GM21737 (cell line): ENCODE results near the gene CANX.

ENCODE experiments used
- ATAC-seq: cut with Tn5 transposase; IDR thresholded peaks from one replicate; pipeline ENCODE4 v1.9.1; 2021; ENCODE audit warnings: mild to moderate bottlenecking, moderate library complexity; ENCODE audit not compliant: unreplicated experiment

The CANX gene

DNA sequence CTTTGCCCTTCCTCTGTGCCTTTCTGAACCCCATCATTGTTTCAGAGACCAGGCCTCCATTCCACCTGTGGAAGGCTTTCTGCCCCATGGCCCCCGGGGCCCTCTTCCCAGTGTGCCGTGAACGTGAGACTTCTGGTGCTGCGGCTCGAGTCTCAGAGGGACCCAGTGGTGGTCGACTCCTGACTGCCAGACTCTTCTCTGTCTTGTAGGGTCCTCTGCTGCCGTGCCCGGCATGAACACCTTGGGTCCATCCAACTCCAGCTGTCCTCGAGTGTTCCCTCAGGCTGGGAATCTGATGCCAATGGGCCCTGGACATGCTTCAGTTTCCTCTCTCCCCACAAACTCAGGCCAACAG is 74.9 kb downstream of the CANX start:
- ATAC-seq = no peak

DNA sequence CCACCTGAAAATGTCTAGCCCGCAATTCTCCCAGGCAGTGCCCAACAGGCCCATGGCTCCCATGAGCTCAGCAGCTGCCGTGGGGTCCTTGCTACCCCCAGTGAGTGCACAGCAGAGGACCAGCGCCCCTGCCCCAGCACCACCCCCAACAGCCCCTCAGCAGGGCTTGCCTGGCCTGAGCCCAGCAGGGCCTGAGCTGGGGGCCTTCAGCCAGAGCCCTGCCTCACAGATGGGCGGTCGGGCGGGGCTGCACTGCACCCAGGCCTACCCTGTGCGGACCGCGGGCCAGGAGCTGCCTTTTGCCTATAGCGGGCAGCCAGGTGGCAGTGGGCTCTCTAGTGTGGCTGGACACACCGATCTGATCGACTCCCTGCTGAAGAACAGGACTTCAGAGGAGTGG is 75.7 kb downstream of the CANX start:
- no peak for ATAC-seq

DNA sequence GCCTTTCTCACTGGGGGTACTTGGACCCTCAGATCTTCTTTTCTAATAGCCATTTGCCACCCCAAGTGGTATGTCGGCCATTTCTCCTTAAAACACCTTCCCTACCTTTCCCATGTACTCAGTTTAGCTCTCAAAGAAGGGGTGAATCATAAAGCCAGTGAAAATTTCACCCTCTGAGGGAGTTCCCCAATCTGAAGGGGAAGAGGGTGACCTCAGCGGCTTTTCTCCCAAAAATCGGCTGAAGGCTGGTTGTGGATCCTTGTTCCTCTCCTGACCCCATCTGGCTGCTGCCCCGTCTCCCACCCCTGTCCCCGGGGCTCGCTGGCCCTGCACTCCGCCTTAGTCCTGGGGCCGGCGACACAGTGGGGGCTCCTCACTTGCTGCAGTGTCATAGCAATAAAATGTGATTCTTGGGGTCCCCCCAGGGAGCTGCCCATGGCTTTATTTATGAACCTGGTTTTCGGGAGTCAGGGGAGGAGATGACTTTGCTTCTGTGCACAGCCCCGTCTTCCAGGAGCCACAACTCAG is 77.7 kb downstream of the CANX start:
- no peak for ATAC-seq

DNA sequence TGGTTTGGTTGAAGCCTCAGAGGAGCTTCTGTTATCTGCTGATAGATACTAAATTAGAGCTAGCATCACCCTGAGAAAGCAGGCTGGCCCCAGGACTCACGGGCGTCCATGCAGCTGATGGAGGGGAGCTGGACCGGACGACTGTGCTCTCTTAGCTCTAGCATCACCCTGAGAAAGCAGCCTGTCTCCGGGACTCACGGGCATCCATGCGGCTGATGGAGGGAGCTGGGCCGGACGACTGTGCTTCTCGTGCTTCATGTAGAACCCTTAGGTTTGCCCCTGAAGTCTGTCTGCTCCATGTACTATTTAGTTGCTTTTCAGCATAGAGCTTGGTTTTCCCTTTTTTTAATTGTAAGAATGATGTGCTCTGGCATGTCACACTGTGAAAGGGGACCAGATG is 78.7 kb downstream of the CANX start:
- no peak for ATAC-seq

DNA sequence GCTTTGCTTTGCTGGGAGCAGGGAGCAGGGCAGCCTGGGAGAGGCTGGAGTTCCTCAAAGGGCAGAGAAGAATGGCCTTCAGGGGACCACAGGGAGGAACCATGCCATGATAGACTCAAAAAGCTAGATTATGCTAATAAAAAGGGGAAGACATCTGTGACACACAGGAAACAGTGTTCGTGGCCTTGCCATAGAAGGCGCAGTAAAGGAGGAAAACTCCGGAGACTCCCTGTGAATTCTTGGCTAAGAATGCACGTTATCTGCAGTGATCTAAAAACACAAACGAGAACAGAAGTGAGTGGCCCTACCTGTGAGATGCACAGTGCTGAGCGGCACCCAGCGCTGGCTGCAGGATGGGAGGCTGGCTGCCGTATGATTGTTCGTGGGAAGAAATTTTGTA is 79.1 kb downstream of the CANX start:
- no peak for ATAC-seq

DNA sequence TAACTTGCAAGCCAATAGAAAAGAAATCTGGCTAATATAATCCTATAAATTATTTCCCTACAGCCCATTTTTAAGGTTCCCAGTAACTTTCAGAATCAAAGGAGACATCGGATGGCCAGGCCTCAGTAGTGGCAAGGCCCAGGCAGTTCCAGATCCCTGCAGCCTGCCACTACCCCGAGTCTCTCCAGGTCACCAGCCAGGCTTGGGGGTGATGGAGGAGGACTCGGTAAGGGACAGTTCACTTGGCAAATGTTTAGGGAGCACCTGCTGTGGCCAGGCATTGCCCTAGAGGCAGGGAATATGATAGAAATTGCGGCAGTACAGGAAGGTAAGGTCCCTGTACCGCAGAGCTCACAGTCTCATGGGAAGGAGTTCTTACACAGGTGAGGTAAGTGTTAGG is 79.8 kb downstream of the CANX start:
- ATAC-seq = no peak

DNA sequence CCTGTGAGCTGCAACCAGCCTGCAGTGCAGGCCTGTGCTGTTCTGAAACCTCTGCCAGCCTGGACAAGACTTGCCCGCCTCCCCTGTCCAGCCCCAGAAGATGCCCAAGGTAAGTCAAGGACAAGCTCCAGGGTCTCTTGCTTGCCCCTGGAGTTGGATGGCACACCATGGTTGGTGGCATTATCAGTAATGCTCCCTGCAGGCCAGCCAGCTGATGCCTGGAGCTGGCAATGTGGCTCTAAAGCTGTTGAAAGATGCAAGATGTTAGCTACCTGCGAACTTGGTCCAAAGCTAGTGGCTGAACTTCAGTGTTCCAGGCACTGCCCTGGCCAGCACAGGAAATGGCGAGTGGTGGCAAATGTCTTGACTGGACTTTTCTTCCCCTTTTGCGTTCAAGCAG is 81.1 kb downstream of the CANX start:
- ATAC-seq = no peak

DNA sequence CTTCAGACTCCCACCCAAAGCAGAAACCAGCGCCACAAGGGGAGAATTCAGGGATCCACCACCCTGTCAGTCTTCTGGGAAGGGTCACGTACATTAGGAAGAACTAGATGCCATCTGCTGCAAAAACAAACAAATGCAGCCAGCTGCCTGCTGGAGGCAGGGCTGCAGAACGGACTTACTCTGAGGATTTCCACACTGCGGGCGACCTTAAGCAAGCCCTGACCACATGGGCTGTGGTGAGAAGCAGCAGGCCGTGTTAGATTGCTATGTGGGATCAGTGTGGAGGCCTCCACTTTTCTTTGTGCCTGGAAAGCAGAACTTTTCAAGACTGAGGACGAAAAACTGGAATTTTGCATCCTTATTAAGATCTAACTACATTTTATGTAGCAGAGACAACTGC is 81.6 kb downstream of the CANX start:
- no peak for ATAC-seq
